GM18498 (cell line): ENCODE data around the gene SH3BGRL2.

Experiments used
- ATAC-seq: cut with Tn5 transposase; IDR thresholded peaks from one replicate; pipeline ENCODE4 v1.9.1; 2021; ENCODE audit warnings: mild to moderate bottlenecking, moderate library complexity; ENCODE audit not compliant: unreplicated experiment

Gene SH3BGRL2

GRCh38 chr6:79630883-79631692 is at the start of gene SH3BGRL2:
Gene SH3BGRL2 (plus strand): TSS chr6:79631329. CDS start chr6:79631462, 133 bp downstream.
- peak; percentile 63 for ATAC-seq

GRCh38 chr6:79584332-79584731 is 46.8 kb upstream of the SH3BGRL2 start:
- ATAC-seq, result no peak

- ATAC-seq, result no peak
Measured at GRCh38 chr6:79586548-79586947, 44.6 kb upstream of the SH3BGRL2 start.

GRCh38 chr6:79589701-79590100 is 41.4 kb upstream of the SH3BGRL2 start:
- ATAC-seq, result no peak

- no peak for ATAC-seq
Measured at GRCh38 chr6:79597155-79597554, 34.0 kb upstream of the SH3BGRL2 start.

GRCh38 chr6:79598012-79598411 is 33.1 kb upstream of the SH3BGRL2 start:
- ATAC-seq, result no peak

GRCh38 chr6:79599725-79600259 is 31.3 kb upstream of the SH3BGRL2 start:
- ATAC-seq, result no peak

- no peak for ATAC-seq
Measured at GRCh38 chr6:79600313-79600712, 30.8 kb upstream of the SH3BGRL2 start.

GRCh38 chr6:79600812-79601609 is 30.1 kb upstream of the SH3BGRL2 start:
- ATAC-seq, result no peak

- ATAC-seq, result no peak
Measured at GRCh38 chr6:79602859-79603258, 28.3 kb upstream of the SH3BGRL2 start.

- no peak for ATAC-seq
Measured at GRCh38 chr6:79604583-79605037, 26.5 kb upstream of the SH3BGRL2 start.

- ATAC-seq, result no peak
Measured at GRCh38 chr6:79605061-79605460, 26.1 kb upstream of the SH3BGRL2 start.

GRCh38 chr6:79605968-79606764 is 25.0 kb upstream of the SH3BGRL2 start:
- ATAC-seq, result no peak

- no peak for ATAC-seq
Measured at GRCh38 chr6:79607000-79607399, 24.1 kb upstream of the SH3BGRL2 start.

- no peak for ATAC-seq
Measured at GRCh38 chr6:79608334-79609224, 22.6 kb upstream of the SH3BGRL2 start.

- no peak for ATAC-seq
Measured at GRCh38 chr6:79609225-79609595, 21.9 kb upstream of the SH3BGRL2 start.

GRCh38 chr6:79610306-79611009 is 20.7 kb upstream of the SH3BGRL2 start:
- ATAC-seq, result no peak

GRCh38 chr6:79612457-79612856 is 18.7 kb upstream of the SH3BGRL2 start:
- ATAC-seq, result no peak

- ATAC-seq, result no peak
Measured at GRCh38 chr6:79612918-79613317, 18.2 kb upstream of the SH3BGRL2 start.
